Testis (tissue), 2 donors: ENCODE data around the gene HAPLN1.

Source experiments
- CTCF ChIP-seq, 3 experiments: fragments of 450-650 bp in 2 of 3; fragments of 200-600 bp in 1 of 3; sonication (generic) in 1 of 3; IDR thresholded peaks; one replicate each; pipeline ENCODE4 v1.5.1; 2016 to 2019; ENCODE audit warnings: antibody characterized with exemption in 3 of 3, mild to moderate bottlenecking in 2 of 3, moderate library complexity in 1 of 3
- POLR2A ChIP-seq: fragments of 450-650 bp; IDR thresholded peaks from one replicate; pipeline ENCODE4 v1.6.1; 2017; ENCODE audit warnings: antibody characterized with exemption, mild to moderate bottlenecking, moderate library complexity

GRCh38 chr5:83767409-83767992, 46.8 kb upstream of the HAPLN1 start:
- TF ChIP-seq CTCF (IDR thresholded peaks at IDR 0.05) (no peak), POLR2A (no peak)
